ENCODE measurements around the gene TRIM71.
A peak's percentile ranks its signal among the peaks of the same experiment; 100 is the strongest.

Gene TRIM71

DNA sequence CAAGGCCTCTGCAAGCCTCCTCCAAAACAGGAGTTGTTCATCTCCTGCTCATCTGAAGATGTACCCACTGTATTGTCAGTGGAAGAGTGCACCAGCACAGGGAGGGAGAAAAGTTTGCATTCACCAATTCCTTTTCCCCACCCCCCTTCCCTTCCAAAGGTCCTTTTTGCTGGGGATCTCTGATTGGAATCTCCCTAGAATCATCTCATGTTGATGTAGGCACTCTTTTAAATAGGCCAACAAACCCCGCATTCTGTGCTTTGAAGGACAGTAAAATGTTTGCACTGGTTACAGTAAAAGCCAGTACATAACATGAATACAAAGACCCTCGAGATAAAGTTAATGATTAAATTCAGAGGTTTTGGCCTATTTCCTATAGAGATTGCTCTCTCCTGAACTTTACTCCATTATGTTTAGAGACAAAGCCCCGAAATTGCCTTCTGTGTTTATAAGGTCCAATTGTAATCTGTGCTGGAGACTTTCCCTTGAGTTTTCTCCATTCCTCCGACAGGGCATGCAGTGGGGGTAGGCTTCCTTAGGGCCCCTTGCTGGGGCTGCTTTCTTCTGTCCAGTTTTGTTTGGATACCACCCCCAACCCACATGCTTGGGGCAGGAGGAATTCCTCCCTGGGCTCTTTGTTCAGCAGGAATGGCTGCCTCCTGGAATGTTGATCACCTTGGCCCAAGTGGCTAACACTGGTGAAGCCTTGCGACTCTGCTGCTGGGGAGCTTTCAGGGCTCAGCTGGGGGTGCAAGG lies 22.5 kb downstream of the TRIM71 start:
- DNase-seq (ENCODE audit: low read depth in 1 of 2, low spot score in 1 of 2) = no peak
- H3K4me3 ChIP-seq (replicated peaks; ENCODE audit: insufficient read depth, low read length) = no peak overlapping the region
- H3K27me3 ChIP-seq (ENCODE audit: insufficient read depth, poor library complexity, severe bottlenecking) = no peaks in the 10 kb centered on the region
- no peak for TF ChIP-seq POLR2AphosphoS5 (IDR thresholded peaks at IDR 0.05; ENCODE audit: low read depth)
- TF ChIP-seq, protein P1, sequence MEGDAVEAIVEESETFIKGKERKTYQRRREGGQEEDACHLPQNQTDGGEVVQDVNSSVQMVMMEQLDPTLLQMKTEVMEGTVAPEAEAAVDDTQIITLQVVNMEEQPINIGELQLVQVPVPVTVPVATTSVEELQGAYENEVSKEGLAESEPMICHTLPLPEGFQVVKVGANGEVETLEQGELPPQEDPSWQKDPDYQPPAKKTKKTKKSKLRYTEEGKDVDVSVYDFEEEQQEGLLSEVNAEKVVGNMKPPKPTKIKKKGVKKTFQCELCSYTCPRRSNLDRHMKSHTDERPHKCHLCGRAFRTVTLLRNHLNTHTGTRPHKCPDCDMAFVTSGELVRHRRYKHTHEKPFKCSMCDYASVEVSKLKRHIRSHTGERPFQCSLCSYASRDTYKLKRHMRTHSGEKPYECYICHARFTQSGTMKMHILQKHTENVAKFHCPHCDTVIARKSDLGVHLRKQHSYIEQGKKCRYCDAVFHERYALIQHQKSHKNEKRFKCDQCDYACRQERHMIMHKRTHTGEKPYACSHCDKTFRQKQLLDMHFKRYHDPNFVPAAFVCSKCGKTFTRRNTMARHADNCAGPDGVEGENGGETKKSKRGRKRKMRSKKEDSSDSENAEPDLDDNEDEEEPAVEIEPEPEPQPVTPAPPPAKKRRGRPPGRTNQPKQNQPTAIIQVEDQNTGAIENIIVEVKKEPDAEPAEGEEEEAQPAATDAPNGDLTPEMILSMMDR (IDR thresholded peaks at IDR 0.05; ENCODE audit: insufficient read depth, low read length) = no peak
- TF ChIP-seq, protein P2, sequence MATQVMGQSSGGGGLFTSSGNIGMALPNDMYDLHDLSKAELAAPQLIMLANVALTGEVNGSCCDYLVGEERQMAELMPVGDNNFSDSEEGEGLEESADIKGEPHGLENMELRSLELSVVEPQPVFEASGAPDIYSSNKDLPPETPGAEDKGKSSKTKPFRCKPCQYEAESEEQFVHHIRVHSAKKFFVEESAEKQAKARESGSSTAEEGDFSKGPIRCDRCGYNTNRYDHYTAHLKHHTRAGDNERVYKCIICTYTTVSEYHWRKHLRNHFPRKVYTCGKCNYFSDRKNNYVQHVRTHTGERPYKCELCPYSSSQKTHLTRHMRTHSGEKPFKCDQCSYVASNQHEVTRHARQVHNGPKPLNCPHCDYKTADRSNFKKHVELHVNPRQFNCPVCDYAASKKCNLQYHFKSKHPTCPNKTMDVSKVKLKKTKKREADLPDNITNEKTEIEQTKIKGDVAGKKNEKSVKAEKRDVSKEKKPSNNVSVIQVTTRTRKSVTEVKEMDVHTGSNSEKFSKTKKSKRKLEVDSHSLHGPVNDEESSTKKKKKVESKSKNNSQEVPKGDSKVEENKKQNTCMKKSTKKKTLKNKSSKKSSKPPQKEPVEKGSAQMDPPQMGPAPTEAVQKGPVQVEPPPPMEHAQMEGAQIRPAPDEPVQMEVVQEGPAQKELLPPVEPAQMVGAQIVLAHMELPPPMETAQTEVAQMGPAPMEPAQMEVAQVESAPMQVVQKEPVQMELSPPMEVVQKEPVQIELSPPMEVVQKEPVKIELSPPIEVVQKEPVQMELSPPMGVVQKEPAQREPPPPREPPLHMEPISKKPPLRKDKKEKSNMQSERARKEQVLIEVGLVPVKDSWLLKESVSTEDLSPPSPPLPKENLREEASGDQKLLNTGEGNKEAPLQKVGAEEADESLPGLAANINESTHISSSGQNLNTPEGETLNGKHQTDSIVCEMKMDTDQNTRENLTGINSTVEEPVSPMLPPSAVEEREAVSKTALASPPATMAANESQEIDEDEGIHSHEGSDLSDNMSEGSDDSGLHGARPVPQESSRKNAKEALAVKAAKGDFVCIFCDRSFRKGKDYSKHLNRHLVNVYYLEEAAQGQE (IDR thresholded peaks at IDR 0.05; ENCODE audit: insufficient replicate concordance, low read depth) = no peak
- no peak for TF ChIP-seq SPI1 (IDR thresholded peaks at IDR 0.05; ENCODE audit: borderline replicate concordance, low read depth)
- TF ChIP-seq GABPA (IDR thresholded peaks at IDR 0.05; ENCODE audit: low read depth) = no peak
- no peak overlapping the region for H3K27ac ChIP-seq (replicated peaks)

DNA sequence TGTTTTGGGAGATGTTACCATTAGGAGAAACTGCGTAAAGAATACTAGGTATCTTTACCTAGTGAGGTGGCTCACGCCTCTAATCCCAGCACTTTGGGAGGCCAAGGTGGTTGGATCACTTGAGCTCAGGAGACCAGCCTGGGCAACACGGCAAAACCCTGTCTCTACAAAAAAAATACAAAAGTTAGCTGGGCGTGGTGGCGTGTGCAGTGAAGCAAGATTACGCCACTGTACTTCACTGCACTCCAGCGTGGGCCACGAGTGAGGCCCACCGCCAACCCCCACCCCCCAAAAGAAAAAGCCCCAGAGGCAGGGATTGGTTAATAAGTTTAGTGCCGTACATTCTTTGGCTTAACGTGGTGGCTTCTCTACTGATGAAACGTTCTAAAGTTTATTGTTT lies 23.5 kb downstream of the TRIM71 start:
- Histone ChIP-seq H3K27me3 (ENCODE audit: insufficient read depth, poor library complexity, severe bottlenecking) (no peaks in the 10 kb centered on the region), H3K27ac (replicated peaks) (no peak overlapping the region), H3K4me3 (replicated peaks; ENCODE audit: insufficient read depth, low read length) (no peak overlapping the region)
- no peak for DNase-seq (ENCODE audit: low read depth in 1 of 2, low spot score in 1 of 2)
- TF ChIP-seq POLR2AphosphoS5 (IDR thresholded peaks at IDR 0.05; ENCODE audit: low read depth) (no peak), SPI1 (IDR thresholded peaks at IDR 0.05; ENCODE audit: borderline replicate concordance, low read depth) (no peak), GABPA (IDR thresholded peaks at IDR 0.05; ENCODE audit: low read depth) (no peak)
- TF ChIP-seq, protein P1 (IDR thresholded peaks at IDR 0.05; ENCODE audit: insufficient read depth, low read length) = no peak
- TF ChIP-seq, protein P2 (IDR thresholded peaks at IDR 0.05; ENCODE audit: insufficient replicate concordance, low read depth) = no peak

DNA sequence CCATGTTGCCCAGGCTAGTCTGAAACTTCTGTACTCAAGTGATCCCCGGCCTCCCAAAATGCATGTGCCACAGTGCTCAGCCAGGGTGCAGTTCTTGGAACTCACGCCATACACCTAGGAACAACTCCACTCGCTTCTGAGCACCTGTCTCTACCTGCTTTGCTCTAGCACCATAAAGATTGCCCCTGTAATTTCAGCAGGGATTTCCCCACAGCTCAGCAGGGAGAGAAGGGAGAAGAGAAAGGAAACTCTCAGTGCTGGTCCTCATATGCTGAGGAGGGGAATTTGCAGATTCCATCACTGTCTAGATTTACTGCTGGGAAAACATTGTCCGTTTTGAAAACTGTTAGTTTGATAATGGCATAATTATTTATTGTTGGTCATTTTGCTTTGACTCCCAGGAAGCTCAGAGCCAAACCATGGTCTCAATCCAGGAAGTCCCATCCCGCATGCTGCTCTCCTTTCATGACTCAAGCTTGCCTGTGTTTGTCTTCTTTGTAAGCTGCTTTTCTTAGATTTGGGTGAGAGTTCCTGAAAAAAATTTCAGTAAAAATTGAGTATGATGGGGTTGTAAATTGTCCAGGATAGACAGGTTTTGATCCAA lies 24.2 kb downstream of the TRIM71 start:
- H3K4me3 ChIP-seq (replicated peaks; ENCODE audit: insufficient read depth, low read length) = no peak overlapping the region
- no peaks in the 10 kb centered on the region for H3K27me3 ChIP-seq (ENCODE audit: insufficient read depth, poor library complexity, severe bottlenecking)
- no peak for DNase-seq (ENCODE audit: low read depth in 1 of 2, low spot score in 1 of 2)
- TF ChIP-seq POLR2AphosphoS5 (IDR thresholded peaks at IDR 0.05; ENCODE audit: low read depth) = no peak
- TF ChIP-seq, protein P2 (IDR thresholded peaks at IDR 0.05; ENCODE audit: insufficient replicate concordance, low read depth) = no peak
- TF ChIP-seq, protein P1 (IDR thresholded peaks at IDR 0.05; ENCODE audit: insufficient read depth, low read length) = no peak
- TF ChIP-seq GABPA (IDR thresholded peaks at IDR 0.05; ENCODE audit: low read depth) = no peak
- no peak for TF ChIP-seq SPI1 (IDR thresholded peaks at IDR 0.05; ENCODE audit: borderline replicate concordance, low read depth)
- peak overlapping the region; percentile 40 for H3K27ac ChIP-seq (replicated peaks)

Measured in HL-60 (cell line).